ENCODE measurements around the gene ADORA2B. TPM values are rescaled to one million over a fixed set of nuclear protein-coding genes. Genes with fewer than 3 reads are reported as not detected.
"Not testable (repeated sequence)": the region's sequence is repeated elsewhere in the genome, so short reads cannot be mapped to it uniquely, and the experiment has no call there.

Gene ADORA2B
- total RNA-seq, 4 donors from 2014 or later: 41.4 to 68.9 (median 52.0) TPM

DNA sequence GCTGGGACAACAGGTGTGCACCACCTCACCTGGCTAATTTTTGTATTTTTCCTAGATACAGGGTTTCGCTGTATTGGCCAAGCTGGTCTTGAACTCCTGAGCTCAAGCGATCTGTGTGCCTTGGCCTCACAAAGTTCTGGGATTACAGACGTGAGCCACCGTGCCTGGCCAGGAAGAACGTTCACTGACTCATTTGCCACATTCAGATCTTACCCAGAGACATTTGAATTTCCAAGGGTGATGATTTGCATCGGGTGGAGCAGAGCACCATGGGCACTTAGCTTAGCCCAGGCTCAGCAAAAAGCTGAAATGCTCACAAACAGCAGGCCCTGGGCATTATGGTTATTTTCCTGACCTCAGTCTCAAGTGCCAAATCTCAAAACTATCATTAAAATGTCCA is 14.5 kb upstream of the ADORA2B start:
- no peaks in the 10 kb centered on the region for H3K9me3 ChIP-seq
- TF ChIP-seq POLR2A (IDR thresholded peaks at IDR 0.05): no peak
- TF ChIP-seq POLR2AphosphoS5 (IDR thresholded peaks at IDR 0.05): no peak
- TF ChIP-seq, protein P1, sequence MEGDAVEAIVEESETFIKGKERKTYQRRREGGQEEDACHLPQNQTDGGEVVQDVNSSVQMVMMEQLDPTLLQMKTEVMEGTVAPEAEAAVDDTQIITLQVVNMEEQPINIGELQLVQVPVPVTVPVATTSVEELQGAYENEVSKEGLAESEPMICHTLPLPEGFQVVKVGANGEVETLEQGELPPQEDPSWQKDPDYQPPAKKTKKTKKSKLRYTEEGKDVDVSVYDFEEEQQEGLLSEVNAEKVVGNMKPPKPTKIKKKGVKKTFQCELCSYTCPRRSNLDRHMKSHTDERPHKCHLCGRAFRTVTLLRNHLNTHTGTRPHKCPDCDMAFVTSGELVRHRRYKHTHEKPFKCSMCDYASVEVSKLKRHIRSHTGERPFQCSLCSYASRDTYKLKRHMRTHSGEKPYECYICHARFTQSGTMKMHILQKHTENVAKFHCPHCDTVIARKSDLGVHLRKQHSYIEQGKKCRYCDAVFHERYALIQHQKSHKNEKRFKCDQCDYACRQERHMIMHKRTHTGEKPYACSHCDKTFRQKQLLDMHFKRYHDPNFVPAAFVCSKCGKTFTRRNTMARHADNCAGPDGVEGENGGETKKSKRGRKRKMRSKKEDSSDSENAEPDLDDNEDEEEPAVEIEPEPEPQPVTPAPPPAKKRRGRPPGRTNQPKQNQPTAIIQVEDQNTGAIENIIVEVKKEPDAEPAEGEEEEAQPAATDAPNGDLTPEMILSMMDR (IDR thresholded peaks at IDR 0.05): no peak
- TF ChIP-seq EP300 (IDR thresholded peaks at IDR 0.05; ENCODE audit: low read depth): no peak
- 62 to 100% methylated on average over 2 to 6 of the region's 6 CpGs for WGBS, 2 donors (ENCODE audit: low coverage in 1 of 2)
- intact Hi-C loops (cut with DNase I; ENCODE audit: low total_unique reads) (no loop called here), in situ Hi-C loops (cut with MboI; ENCODE audit: low pct_ligation_motif_present in 1 of 4, low pct_unique_long_range_greater_than_20kb in 1 of 4, low sequenced_read_pairs in 3 of 4) (loop anchor here in 2 of 4 donors (25.0 kb wide), 1 partner anchor 93 kb away; no protein-coding TSS in a partner anchor)
- H3K4me1 ChIP-seq: no peaks in the 10 kb centered on the region
- no peaks in the 10 kb centered on the region for H3K36me3 ChIP-seq
- no peak overlapping the region for H3K27ac ChIP-seq
- DNase-seq: no peak
- H3K27me3 ChIP-seq: no peaks in the 10 kb centered on the region
- H3K4me3 ChIP-seq: no peak overlapping the region

DNA sequence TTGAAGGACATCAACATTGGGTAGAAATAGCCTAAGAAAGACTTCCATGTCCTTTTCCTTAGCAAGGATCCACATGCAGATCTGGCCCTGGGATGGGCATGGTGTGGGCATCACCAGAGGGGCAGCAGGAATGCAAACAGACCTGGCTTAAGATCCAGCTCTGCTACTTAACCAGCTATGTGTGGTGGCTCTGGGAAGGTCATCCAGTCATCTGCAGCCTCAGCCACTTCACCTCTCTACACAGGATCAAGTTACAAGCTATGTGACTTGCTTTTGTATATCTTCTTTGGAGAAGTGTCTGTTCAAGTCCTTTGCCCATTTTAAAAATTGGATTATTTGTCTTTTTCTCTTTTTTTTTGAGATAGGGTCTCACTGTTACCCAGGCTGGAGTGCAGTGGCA is 13.5 kb upstream of the ADORA2B start:
- in situ Hi-C loops (cut with MboI; ENCODE audit: low pct_ligation_motif_present in 1 of 4, low pct_unique_long_range_greater_than_20kb in 1 of 4, low sequenced_read_pairs in 3 of 4) (loop anchor here in 2 of 4 donors (25.0 kb wide), 1 partner anchor 94 kb away; no protein-coding TSS in a partner anchor), intact Hi-C loops (cut with DNase I; ENCODE audit: low total_unique reads) (no loop called here)
- DNase-seq: no peak
- Histone ChIP-seq H3K4me1 (no peaks in the 10 kb centered on the region), H3K36me3 (no peaks in the 10 kb centered on the region), H3K4me3 (no peak overlapping the region), H3K27me3 (no peaks in the 10 kb centered on the region), H3K27ac (no peak overlapping the region), H3K9me3 (no peaks in the 10 kb centered on the region)
- no peak for TF ChIP-seq POLR2AphosphoS5 (IDR thresholded peaks at IDR 0.05)
- TF ChIP-seq, protein P1 (IDR thresholded peaks at IDR 0.05): no peak
- no peak for TF ChIP-seq EP300 (IDR thresholded peaks at IDR 0.05; ENCODE audit: low read depth)
- no peak for TF ChIP-seq POLR2A (IDR thresholded peaks at IDR 0.05)

DNA sequence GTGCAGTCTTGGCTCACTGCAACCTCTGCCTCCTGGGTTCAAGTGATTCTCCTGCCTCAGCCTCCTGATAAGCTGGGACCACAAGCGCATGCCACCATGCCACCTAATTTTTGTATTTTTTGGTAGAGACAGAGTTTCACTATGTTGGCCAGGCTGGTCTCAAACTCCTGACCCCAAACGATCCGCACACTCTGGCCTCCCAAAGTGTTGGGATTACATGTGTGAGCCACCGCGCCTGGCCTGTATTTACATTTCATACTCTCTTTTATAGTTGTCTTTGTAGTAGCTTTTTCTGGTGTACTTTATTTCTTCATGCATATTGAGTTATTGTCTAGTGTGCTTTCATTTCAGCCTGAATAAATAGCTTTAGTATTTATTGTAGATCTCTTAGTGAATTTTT is 10.1 kb upstream of the ADORA2B start:
- intact Hi-C loops (cut with DNase I; ENCODE audit: low total_unique reads) (no loop called here), in situ Hi-C loops (cut with MboI; ENCODE audit: low pct_ligation_motif_present in 1 of 4, low pct_unique_long_range_greater_than_20kb in 1 of 4, low sequenced_read_pairs in 3 of 4) (loop anchor here in 2 of 4 donors (25.0 kb wide), 1 partner anchor 98 kb away; no protein-coding TSS in a partner anchor)
- Histone ChIP-seq H3K36me3 (no peaks in the 10 kb centered on the region), H3K4me3 (no peak overlapping the region), H3K9me3 (no peaks in the 10 kb centered on the region), H3K27ac (no peak overlapping the region), H3K4me1 (no peaks in the 10 kb centered on the region), H3K27me3 (no peaks in the 10 kb centered on the region)
- 93 to 100% methylated on average over 2 to 5 of the region's 5 CpGs for WGBS, 2 donors (ENCODE audit: low coverage in 1 of 2)
- TF ChIP-seq, protein P1 (IDR thresholded peaks at IDR 0.05): no peak
- no peak for TF ChIP-seq EP300 (IDR thresholded peaks at IDR 0.05; ENCODE audit: low read depth)
- no peak for TF ChIP-seq POLR2A (IDR thresholded peaks at IDR 0.05)
- no peak for TF ChIP-seq POLR2AphosphoS5 (IDR thresholded peaks at IDR 0.05)
- no peak for DNase-seq

DNA sequence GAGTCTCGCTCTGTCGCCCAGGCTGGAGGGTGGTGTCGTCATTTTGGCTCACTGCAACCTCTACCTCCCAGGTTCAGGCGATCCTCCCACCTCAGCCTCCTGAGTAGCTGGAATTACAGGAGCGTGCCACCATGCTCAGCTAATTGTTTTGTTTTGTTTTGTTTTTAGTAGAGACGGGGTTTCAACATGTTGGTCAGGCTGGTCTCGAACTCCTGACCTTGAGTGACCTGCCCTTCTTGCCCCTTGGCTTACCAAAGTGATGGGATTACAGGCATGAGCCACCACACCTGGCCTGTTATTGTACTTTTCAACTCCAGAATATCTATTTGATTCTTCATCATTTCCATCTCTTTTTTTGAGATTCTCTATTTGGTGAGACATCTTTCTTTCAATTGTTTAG is 9.0 kb upstream of the ADORA2B start:
- no peaks in the 10 kb centered on the region for H3K27me3 ChIP-seq
- no peaks in the 10 kb centered on the region for H3K4me1 ChIP-seq

DNA sequence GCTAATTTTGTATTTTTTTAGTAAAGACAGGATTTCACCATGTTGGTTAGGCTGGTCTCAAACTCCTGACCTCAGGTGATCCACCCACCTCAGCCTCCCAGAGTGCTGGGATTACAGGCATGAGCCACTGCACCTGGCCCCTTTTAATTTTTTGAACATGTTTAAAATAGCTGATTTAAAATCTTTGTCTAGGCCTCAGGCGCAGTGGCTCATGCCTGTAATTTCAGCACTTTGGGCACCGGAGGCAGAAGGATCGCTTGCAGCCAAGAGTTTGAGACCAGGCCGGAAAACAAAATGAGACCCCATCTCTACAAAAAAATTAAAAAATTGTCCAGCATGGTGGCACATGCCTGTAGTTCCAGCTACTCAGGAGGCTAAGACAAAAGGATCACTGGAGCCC is 8.4 kb upstream of the ADORA2B start:
- H3K9me3 ChIP-seq; intact Hi-C loops (cut with DNase I; ENCODE audit: low total_unique reads); H3K27ac ChIP-seq; H3K36me3 ChIP-seq; H3K4me1 ChIP-seq; H3K4me3 ChIP-seq; DNase-seq; H3K27me3 ChIP-seq: not testable (repeated sequence)
- in situ Hi-C loops (cut with MboI; ENCODE audit: low pct_ligation_motif_present in 1 of 4, low pct_unique_long_range_greater_than_20kb in 1 of 4, low sequenced_read_pairs in 3 of 4): loop anchor here in 2 of 4 donors (25.0 kb wide), 1 partner anchor 99 kb away; no protein-coding TSS in a partner anchor
- WGBS, 2 donors (ENCODE audit: low coverage in 1 of 2): 93 to 96% methylated on average over 3 to 4 of the region's 4 CpGs

More for the DNA sequence above, 9.0 kb upstream of the ADORA2B start:
- H3K36me3 ChIP-seq: no peaks in the 10 kb centered on the region
- in situ Hi-C loops (cut with MboI; ENCODE audit: low pct_ligation_motif_present in 1 of 4, low pct_unique_long_range_greater_than_20kb in 1 of 4, low sequenced_read_pairs in 3 of 4) (loop anchor here in 2 of 4 donors (25.0 kb wide), 1 partner anchor 99 kb away; no protein-coding TSS in a partner anchor), intact Hi-C loops (cut with DNase I; ENCODE audit: low total_unique reads) (no loop called here)
- H3K9me3 ChIP-seq: no peaks in the 10 kb centered on the region
- TF ChIP-seq POLR2AphosphoS5 (IDR thresholded peaks at IDR 0.05) (no peak), EP300 (IDR thresholded peaks at IDR 0.05; ENCODE audit: low read depth) (no peak)
- TF ChIP-seq, protein P1 (IDR thresholded peaks at IDR 0.05): no peak
- no peak overlapping the region for H3K27ac ChIP-seq
- WGBS, 2 donors (ENCODE audit: low coverage in 1 of 2): 91 to 100% methylated on average over 4 to 7 of the region's 7 CpGs
- DNase-seq: no peak
- no peak overlapping the region for H3K4me3 ChIP-seq
